ENCODE results near the gene HIPK3.
"Not testable (repeated sequence)": the region's sequence is repeated elsewhere in the genome, so short reads cannot be mapped to it uniquely, and the experiment has no call there.

HIPK3 gene

DNA sequence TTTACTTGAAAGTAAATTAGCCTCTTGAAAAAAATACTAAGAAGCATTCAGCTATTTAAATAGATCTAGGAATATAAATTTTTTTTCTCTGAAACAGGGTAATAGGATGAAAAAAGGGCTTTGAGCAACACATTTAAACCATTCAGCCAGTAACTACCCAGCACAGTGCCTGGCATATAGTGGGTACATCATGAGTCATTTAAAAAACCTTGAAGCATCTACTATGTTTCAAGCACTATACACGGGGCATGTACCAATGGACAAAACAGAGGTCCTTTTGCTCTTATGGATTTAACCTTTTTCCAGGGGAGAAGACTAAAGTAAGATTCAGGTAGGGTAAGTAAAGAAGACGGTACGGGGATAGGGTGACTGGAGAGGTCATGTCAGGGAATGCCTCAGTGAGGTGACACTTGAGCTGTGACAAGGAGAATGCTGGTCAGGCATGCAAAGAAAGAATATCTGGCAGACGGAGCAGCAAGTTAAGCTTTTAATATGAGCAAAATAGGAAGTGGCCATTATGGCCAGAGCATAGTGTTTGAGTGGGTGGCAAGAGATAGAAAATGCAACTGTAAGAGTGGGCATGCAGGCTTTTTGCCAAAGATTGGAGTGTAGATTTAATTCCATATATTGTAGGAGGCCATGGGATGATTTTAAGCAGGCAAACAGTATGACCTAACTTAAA, 101.1 kb downstream of the HIPK3 start:
- Histone ChIP-seq H3K27ac (ENCODE audit: low read depth, low read length, severe bottlenecking) (no peak overlapping the region), H3K36me3 (ENCODE audit: control insufficient read depth, insufficient read depth, low read length) (peaks cover 7% of the 10 kb centered on the region), H3K4me1 (ENCODE audit: control insufficient read depth, insufficient read depth, low read length, poor library complexity, severe bottlenecking) (no peaks in the 10 kb centered on the region), H3K9me3 (ENCODE audit: control insufficient read depth, low read length) (no peaks in the 10 kb centered on the region), H3K4me3 (ENCODE audit: extremely low read depth, insufficient read depth, low read length, poor library complexity, severe bottlenecking) (no peak overlapping the region)
- 84 to 85% methylated on average over 3 to 4 of the region's 4 CpGs for WGBS, 2 experiments (ENCODE audit: insufficient coverage in 2 of 2)

GRCh38 chr11:33360642-33361041, 103.5 kb downstream of the HIPK3 start:
- 90% methylated on average over 3 to 4 of the region's 4 CpGs for WGBS, 2 experiments (ENCODE audit: insufficient coverage in 2 of 2)
- Histone ChIP-seq H3K36me3 (ENCODE audit: control insufficient read depth, insufficient read depth, low read length) (no peaks in the 10 kb centered on the region), H3K4me1 (ENCODE audit: control insufficient read depth, insufficient read depth, low read length, poor library complexity, severe bottlenecking) (no peaks in the 10 kb centered on the region), H3K4me3 (ENCODE audit: extremely low read depth, insufficient read depth, low read length, poor library complexity, severe bottlenecking) (no peak overlapping the region), H3K9me3 (ENCODE audit: control insufficient read depth, low read length) (no peaks in the 10 kb centered on the region), H3K27ac (ENCODE audit: low read depth, low read length, severe bottlenecking) (no peak overlapping the region)

- 34 to 49% methylated on average over 4 of the region's 6 CpGs for WGBS, 2 experiments (ENCODE audit: insufficient coverage in 2 of 2)
- no peaks in the 10 kb centered on the region for H3K9me3 ChIP-seq (ENCODE audit: control insufficient read depth, low read length)
These were observed 105.1 kb downstream of the HIPK3 start for GRCh38 chr11:33362051-33362910.

DNA sequence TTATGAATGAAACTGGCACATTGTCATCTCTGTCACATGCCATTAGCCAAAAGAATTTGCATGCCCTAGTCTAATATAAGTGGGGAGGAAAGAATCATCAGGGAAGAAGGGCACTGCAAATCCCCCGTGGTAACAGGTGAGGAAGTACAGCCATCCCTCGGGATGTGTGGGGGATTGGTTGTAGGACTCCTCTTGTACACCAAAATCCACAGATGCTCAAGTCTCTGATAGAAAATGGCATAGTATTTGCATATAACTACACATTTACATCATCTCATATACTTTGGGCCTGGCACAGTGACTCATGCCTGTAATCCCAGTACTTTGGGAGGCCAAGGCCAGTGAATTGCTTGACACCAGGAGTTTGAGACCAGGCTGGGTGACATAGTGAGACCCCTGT, 109.7 kb downstream of the HIPK3 start:
- WGBS, 2 experiments (ENCODE audit: insufficient coverage in 2 of 2), result no CpG with 5 or more reads among the region's 2 CpGs

More at GRCh38 chr11:33362051-33362910, 105.1 kb downstream of the HIPK3 start:
- Histone ChIP-seq H3K36me3 (ENCODE audit: control insufficient read depth, insufficient read depth, low read length) (no peaks in the 10 kb centered on the region), H3K4me3 (ENCODE audit: extremely low read depth, insufficient read depth, low read length, poor library complexity, severe bottlenecking) (no peak overlapping the region), H3K4me1 (ENCODE audit: control insufficient read depth, insufficient read depth, low read length, poor library complexity, severe bottlenecking) (no peaks in the 10 kb centered on the region), H3K27ac (ENCODE audit: low read depth, low read length, severe bottlenecking) (no peak overlapping the region)

GRCh38 chr11:33368475-33368874, 111.3 kb downstream of the HIPK3 start:
- not testable (repeated sequence) for H3K36me3 ChIP-seq (ENCODE audit: control insufficient read depth, insufficient read depth, low read length); H3K27ac ChIP-seq (ENCODE audit: low read depth, low read length, severe bottlenecking); H3K9me3 ChIP-seq (ENCODE audit: control insufficient read depth, low read length); H3K4me3 ChIP-seq (ENCODE audit: extremely low read depth, insufficient read depth, low read length, poor library complexity, severe bottlenecking)
- WGBS, 2 experiments (ENCODE audit: insufficient coverage in 2 of 2), result no CpG with 5 or more reads among the region's 4 CpGs
- peaks cover 16% of the 10 kb centered on the region for H3K4me1 ChIP-seq (ENCODE audit: control insufficient read depth, insufficient read depth, low read length, poor library complexity, severe bottlenecking)

More for the DNA sequence above, 109.7 kb downstream of the HIPK3 start:
- Histone ChIP-seq H3K4me1 (ENCODE audit: control insufficient read depth, insufficient read depth, low read length, poor library complexity, severe bottlenecking) (peaks cover 10% of the 10 kb centered on the region), H3K27ac (ENCODE audit: low read depth, low read length, severe bottlenecking) (no peak overlapping the region), H3K36me3 (ENCODE audit: control insufficient read depth, insufficient read depth, low read length) (no peaks in the 10 kb centered on the region), H3K9me3 (ENCODE audit: control insufficient read depth, low read length) (no peaks in the 10 kb centered on the region), H3K4me3 (ENCODE audit: extremely low read depth, insufficient read depth, low read length, poor library complexity, severe bottlenecking) (no peak overlapping the region)

DNA sequence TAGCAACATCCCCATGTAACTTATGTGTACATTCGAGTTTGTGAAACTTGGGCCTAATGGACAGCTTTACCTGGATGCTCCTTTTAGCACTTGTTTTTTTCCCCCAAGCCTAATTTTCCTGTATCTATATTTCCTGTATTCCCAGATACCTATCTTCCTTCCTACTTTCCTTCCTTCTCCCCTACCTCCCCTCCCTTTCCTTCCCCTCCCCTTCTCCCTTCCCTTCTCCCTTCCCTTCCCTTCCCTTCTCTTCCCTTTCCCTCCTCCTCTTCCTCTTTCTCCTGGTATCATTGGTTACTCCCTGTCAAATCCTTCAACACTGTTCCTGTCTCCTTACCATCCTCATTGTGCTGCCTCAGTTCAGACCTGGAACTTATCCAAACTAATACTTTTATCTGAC, 111.8 kb downstream of the HIPK3 start:
- H3K4me1 ChIP-seq (ENCODE audit: control insufficient read depth, insufficient read depth, low read length, poor library complexity, severe bottlenecking), result peaks cover 21% of the 10 kb centered on the region
- no peaks in the 10 kb centered on the region for H3K9me3 ChIP-seq (ENCODE audit: control insufficient read depth, low read length)
- no peak overlapping the region for H3K4me3 ChIP-seq (ENCODE audit: extremely low read depth, insufficient read depth, low read length, poor library complexity, severe bottlenecking)
- H3K36me3 ChIP-seq (ENCODE audit: control insufficient read depth, insufficient read depth, low read length), result no peaks in the 10 kb centered on the region
- H3K27ac ChIP-seq (ENCODE audit: low read depth, low read length, severe bottlenecking), result no peak overlapping the region
- 89 to 100% methylated on average over 1 of the region's 1 CpG for WGBS, 2 experiments (ENCODE audit: insufficient coverage in 2 of 2)

DNA sequence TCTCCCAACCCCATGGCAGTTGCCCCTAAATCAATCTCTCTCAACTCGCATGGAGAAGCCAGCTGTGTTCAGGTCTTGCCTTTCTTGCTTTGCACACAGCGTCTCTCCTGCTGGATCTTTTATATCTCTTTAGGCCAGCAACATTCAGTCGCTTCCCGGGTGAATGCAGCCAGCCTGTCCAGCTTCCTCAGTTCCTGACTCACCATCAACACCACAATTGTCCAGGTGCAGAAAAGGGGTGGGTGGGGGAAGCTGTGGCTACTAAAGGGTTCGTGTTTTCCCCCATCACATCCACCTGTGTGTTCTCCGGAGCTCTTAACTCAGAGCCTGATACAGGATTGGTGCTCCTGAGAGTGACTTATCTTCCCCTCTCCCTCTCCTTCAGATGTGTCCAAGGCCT, 116.5 kb downstream of the HIPK3 start:
- H3K27ac ChIP-seq (ENCODE audit: low read depth, low read length, severe bottlenecking), result no peak overlapping the region
- peaks cover 29% of the 10 kb centered on the region for H3K4me1 ChIP-seq (ENCODE audit: control insufficient read depth, insufficient read depth, low read length, poor library complexity, severe bottlenecking)
- 73 to 82% methylated on average over 3 of the region's 6 CpGs for WGBS, 2 experiments (ENCODE audit: insufficient coverage in 2 of 2)
- H3K4me3 ChIP-seq (ENCODE audit: extremely low read depth, insufficient read depth, low read length, poor library complexity, severe bottlenecking), result no peak overlapping the region
- no peaks in the 10 kb centered on the region for H3K36me3 ChIP-seq (ENCODE audit: control insufficient read depth, insufficient read depth, low read length)
- no peaks in the 10 kb centered on the region for H3K9me3 ChIP-seq (ENCODE audit: control insufficient read depth, low read length)

- H3K9me3 ChIP-seq (ENCODE audit: control insufficient read depth, low read length), result no peaks in the 10 kb centered on the region
- WGBS, 2 experiments (ENCODE audit: insufficient coverage in 2 of 2), result 89 to 94% methylated on average over 8 to 10 of the region's 11 CpGs
- H3K27ac ChIP-seq (ENCODE audit: low read depth, low read length, severe bottlenecking), result no peak overlapping the region
- peaks cover 29% of the 10 kb centered on the region for H3K4me1 ChIP-seq (ENCODE audit: control insufficient read depth, insufficient read depth, low read length, poor library complexity, severe bottlenecking)
- H3K36me3 ChIP-seq (ENCODE audit: control insufficient read depth, insufficient read depth, low read length), result no peaks in the 10 kb centered on the region
- peak overlapping the region; percentile 54 for H3K4me3 ChIP-seq (ENCODE audit: extremely low read depth, insufficient read depth, low read length, poor library complexity, severe bottlenecking)
These were observed 118.1 kb downstream of the HIPK3 start for GRCh38 chr11:33375236-33375635.

DNA sequence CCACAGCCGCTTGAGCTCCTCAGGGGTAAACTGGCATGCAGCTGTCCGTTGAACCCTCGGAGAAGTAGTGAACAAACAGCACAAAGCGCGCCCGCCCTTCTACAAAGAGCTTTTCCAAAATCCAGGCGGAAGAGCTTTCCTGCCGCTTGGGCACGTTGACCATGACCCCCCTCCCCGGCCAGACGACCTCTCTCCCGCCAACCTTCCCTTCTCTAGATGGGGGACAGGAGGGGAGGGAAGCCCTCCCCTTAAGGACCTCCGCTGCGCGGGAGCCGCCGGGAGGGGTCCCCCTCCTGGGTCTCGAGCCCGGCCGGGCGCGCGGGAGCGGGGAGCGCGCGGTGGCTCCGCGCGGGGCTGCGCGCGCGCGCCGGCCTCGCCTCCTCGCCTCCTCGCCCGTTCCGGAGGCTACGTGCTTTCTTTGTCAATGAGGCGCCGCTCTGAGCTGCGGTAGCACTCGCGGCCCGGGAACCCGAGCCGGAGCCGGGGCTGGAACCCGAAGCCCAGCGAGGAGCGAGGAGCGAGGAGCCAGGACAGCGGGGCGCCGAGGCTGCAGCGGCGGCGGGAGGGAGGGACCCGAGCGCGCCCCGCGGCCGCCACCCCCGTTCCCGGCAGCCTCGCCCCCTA, 118.6 kb downstream of the HIPK3 start, which contains the start of gene KIAA1549L:
Gene KIAA1549L, plus strand, starts transcription at position 421 of the 624 bp plus-strand sequence.
- Histone ChIP-seq H3K4me1 (ENCODE audit: control insufficient read depth, insufficient read depth, low read length, poor library complexity, severe bottlenecking) (peaks cover 28% of the 10 kb centered on the region), H3K27ac (ENCODE audit: low read depth, low read length, severe bottlenecking) (no peak within 1 kb of the TSS), H3K4me3 (ENCODE audit: extremely low read depth, insufficient read depth, low read length, poor library complexity, severe bottlenecking) (peak within 1 kb of the TSS; percentile 54), H3K36me3 (ENCODE audit: control insufficient read depth, insufficient read depth, low read length) (no peaks in the 10 kb centered on the region), H3K9me3 (ENCODE audit: control insufficient read depth, low read length) (no peaks in the 10 kb centered on the region)
- WGBS, 2 experiments (ENCODE audit: insufficient coverage in 2 of 2), result 3% methylated on average over 35 to 62 of the region's 70 CpGs

DNA sequence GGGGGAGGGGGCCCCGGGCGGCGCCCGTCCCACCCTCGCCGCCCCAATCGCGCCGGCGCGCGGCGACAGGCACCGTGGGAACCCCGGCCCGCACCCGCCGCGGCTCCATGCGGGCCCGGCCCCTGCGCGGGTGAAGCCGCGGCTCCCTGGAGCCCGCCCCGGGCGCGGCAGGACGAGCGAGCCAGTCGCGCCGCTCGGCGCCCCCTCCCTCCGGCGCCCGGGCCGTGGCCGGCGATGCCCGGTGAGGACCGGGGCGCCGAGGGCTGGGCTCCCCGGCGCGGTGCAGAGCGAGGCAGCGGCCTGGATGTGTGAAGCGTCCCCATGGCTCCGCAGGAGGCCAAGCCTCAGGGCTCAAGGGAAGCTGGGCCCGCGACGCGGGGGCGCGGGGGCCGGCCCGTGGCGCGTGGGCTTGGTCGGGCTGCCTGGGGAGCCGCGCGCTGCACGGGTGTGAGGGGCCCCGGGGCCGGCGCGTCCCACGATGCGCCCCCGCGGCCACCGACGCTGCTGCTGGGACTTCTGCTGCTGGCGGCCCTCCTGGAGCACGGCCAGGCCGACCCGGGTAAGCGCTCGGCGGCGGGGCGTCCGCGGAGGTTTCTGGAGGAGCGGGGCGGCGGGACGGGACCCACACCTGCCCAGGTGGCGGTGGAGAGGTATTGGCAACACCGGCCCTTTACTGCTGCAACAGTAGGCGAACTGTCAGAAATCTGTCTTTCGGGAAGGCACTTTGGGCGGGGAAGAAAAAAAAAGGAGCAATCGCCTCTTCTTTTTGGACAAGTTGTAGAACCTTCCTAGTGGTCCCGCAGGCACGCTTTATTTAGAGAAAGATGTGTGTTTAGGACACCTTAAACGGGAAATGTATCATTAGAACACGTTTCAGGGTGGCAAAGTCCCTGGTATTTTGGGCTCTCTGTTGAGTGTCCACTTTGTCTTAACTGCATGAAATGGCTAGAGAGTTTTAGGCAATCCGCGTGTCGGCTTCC, 119.4 kb downstream of the HIPK3 start:
- peaks cover 21% of the 10 kb centered on the region for H3K4me1 ChIP-seq (ENCODE audit: control insufficient read depth, insufficient read depth, low read length, poor library complexity, severe bottlenecking)
- no peaks in the 10 kb centered on the region for H3K9me3 ChIP-seq (ENCODE audit: control insufficient read depth, low read length)
- 2% methylated on average over 68 to 92 of the region's 106 CpGs for WGBS, 2 experiments (ENCODE audit: insufficient coverage in 2 of 2)
- no peaks in the 10 kb centered on the region for H3K36me3 ChIP-seq (ENCODE audit: control insufficient read depth, insufficient read depth, low read length)
- peak overlapping the region; percentile 54 for H3K4me3 ChIP-seq (ENCODE audit: extremely low read depth, insufficient read depth, low read length, poor library complexity, severe bottlenecking)
- H3K27ac ChIP-seq (ENCODE audit: low read depth, low read length, severe bottlenecking), result no peak overlapping the region
